GM18951 (cell line): ENCODE measurements around the gene KLHL11.
"Not testable (repeated sequence)": the region's sequence is repeated elsewhere in the genome, so short reads cannot be mapped to it uniquely, and the experiment has no call there.

Source experiments
- POLR2A ChIP-seq: IDR thresholded peaks from 4 replicates; pipeline ENCODE4 v1.6.1; 2011; ENCODE audit warnings: mild to moderate bottlenecking; ENCODE audit not compliant: insufficient read length, insufficient read depth; ENCODE audit errors: extremely low read depth
- in situ Hi-C: fragments of 300-500 bp; cut with MboI; formaldehyde crosslinking; loops from one replicate; pipeline ENCODE4 v1.12.0; 2022; ENCODE audit warnings: low sequenced_read_pairs, mixed read lengths, inconsistent platforms; ENCODE audit not compliant: unreplicated experiment

The KLHL11 gene

DNA sequence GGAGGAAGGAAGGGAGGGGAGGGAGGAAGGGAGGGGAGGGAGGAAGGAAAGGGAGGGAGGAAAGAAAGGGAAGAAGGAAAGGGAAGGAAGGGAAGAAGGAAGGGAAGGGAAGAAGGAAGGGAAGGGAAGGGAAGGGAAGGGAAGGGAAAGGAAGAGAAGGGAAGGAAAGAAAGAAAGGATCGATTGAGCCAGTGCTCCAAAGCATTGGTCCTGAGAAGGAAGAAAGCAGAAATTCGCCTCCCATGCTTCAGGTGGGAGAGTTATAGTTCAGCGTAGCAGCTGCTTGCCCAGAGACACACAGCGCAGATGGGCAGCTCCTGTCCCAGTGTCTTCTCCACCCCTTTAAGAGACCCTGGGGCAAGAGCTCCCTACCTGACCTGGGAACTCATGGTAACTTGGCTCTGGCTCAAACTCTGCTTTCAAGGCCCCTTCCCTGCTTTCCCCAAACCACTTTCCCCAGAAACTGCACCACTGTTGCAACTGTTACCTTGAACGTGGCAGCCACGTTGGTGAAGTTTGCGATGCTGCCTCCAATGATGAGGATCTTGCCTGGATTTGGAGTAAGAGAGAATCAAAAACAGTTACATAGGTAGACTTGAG lies 39.1 kb upstream of the KLHL11 start:
- TF ChIP-seq POLR2A = no peak
- in situ Hi-C loops = no loop called here

GRCh38 chr17:41901646-41902045 lies 36.4 kb upstream of the KLHL11 start:
- TF ChIP-seq POLR2A = no peak
- in situ Hi-C loops = no loop called here

- no peak for TF ChIP-seq POLR2A
- in situ Hi-C loops = no loop called here
Observed at GRCh38 chr17:41896726-41897125, 31.5 kb upstream of the KLHL11 start.

- in situ Hi-C loops = no loop called here
- no peak for TF ChIP-seq POLR2A
Observed at GRCh38 chr17:41895617-41896016, 30.4 kb upstream of the KLHL11 start.

DNA sequence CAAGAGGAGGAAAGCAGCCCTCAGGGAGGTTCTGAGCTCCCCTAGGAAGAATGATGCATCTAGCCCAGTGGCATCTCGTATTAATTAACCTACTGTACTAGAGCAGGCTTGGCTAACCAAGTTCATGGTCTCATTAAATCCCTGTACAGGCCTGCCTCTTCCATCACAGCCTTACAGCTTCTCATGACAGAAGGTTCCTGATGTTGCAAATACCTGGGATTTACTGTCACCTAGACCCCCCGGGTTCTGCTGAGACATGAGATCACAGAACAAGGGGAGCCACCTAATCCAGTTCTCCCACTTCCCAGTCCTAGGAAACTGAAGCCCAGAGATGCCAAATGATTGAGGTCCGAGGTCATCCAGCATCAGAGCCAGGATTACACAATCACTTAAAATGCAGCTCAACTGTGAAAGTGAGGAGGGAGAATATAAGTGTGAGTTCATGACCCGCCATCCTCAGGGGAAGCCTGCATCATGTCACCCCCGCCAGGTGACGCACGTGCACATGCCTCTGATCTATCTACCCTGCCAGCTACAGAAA lies 29.6 kb upstream of the KLHL11 start:
- TF ChIP-seq POLR2A = no peak
- in situ Hi-C loops = no loop called here

DNA sequence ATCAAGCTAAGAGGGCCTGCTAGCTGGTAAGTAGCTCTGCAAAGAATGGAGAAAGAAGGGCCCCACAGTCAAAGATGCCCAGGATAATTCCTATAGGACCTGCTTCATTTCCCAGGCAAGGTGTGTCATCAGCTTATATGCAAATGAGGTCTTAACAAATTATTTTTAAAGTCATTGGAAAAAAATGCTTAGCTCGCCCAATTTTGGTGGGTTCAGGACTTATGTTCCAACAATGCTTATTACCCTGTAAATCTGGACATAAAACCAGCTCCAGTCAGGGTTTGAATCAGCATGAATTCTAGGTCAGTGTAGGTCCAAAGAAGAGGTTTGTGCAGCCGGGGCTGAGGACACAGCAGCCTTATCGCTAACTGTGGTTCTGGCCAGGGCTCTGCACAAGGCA lies 28.2 kb upstream of the KLHL11 start:
- in situ Hi-C loops = no loop called here
- TF ChIP-seq POLR2A = no peak

GRCh38 chr17:41892021-41892376 lies 26.8 kb upstream of the KLHL11 start:
- in situ Hi-C loops = no loop called here
- no peak for TF ChIP-seq POLR2A

GRCh38 chr17:41891135-41892020 lies 26.2 kb upstream of the KLHL11 start:
- in situ Hi-C loops = no loop called here
- TF ChIP-seq POLR2A = no peak

DNA sequence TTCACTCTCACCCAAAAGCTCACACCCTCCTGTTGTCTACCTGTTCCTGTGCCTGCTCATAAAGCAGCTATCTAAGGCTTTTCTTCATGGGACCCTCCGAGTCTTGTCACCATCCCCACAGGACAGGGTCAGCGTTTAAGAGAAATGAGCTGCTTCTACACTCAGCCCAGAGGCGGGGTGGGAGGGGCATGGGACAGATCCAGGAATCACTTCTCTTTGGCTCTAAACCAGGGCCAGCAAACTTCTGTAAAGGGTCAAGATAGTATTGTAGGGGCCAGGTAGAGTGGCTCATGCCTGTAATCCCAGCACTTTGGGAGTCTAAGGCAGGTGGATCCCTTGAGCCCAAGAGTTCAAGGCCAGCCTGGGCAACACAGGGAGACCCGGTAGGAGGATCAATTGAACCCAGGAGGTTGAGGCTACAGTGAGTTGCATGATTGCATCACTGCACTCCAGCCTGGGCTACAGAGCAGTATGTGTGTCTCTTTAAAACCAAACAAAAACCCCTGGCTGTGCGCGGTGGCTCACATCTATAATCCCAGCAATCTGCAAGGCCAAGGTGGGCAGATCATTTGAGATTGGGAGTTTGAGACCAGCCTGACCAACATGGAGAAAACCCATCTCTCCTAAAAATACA lies 23.2 kb upstream of the KLHL11 start:
- no peak for TF ChIP-seq POLR2A
- in situ Hi-C loops = no loop called here

- in situ Hi-C loops = no loop called here
- no peak for TF ChIP-seq POLR2A
Observed at GRCh38 chr17:41885733-41886132, 20.5 kb upstream of the KLHL11 start.

DNA sequence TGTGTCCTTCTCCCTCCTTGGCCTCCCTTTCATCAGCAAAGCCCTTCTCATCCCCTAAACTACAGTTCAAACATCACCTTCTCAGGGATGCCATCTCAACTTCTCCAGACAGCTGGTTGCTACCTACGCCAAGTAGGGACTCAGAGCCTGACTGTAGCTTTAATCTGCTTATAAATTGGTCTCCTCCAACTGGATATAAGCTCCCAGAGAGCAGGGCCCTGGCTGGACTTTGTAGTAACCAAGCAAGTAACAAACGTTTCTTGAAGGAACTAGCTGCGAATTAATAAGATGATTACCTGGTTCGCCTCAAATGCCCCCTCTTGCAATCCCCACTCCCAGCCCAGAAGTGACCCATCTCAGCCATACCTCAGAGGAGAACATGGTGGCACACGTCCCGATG lies 17.5 kb upstream of the KLHL11 start:
- in situ Hi-C loops = no loop called here

GRCh38 chr17:41880130-41880529 lies 14.9 kb upstream of the KLHL11 start:
- no peak for TF ChIP-seq POLR2A
- in situ Hi-C loops = no loop called here

More for the DNA sequence above, 17.5 kb upstream of the KLHL11 start:
- TF ChIP-seq POLR2A = no peak

DNA sequence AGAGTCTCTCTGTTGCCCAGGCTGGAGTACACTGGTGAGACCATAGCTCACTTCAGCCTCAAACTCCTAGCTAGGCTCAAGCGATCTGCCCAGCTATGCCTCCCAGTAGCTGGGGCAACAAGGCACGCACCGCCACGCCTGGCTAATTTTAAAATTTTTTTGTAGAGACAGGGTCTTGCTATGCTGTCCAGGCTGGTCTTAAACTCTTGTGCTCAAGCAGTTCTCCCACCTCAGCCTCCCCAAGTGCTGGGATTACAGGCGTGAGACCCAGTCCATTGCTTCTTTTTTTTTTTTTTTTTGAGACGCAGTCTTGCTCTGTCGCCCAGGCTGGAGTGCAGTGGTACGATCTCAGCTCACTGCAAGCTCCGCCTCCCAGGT lies 9.1 kb upstream of the KLHL11 start:
- in situ Hi-C loops = not testable (repeated sequence)

- in situ Hi-C loops = no loop called here
- no peak for TF ChIP-seq POLR2A
Observed at GRCh38 chr17:41873559-41874292, 8.5 kb upstream of the KLHL11 start.
